Stimulated activated CD8-positive, alpha-beta memory T cell treated with anti-CD3 and anti-CD28 coated beads, Interleukin-12 subunit alpha, Interleukin-12 subunit beta, amount 100 ng/mL, for 24 hours (primary cell): Measurements from ENCODE around the gene MANBA.
"Not testable (repeated sequence)": the region's sequence is repeated elsewhere in the genome, so short reads cannot be mapped to it uniquely, and the experiment has no call there.

Experiments
- DNase-seq: peaks from one replicate; pipeline ENCODE4 v3.0.0-alpha.2; 2020; ENCODE audit errors: extremely low read depth

The MANBA gene

DNA sequence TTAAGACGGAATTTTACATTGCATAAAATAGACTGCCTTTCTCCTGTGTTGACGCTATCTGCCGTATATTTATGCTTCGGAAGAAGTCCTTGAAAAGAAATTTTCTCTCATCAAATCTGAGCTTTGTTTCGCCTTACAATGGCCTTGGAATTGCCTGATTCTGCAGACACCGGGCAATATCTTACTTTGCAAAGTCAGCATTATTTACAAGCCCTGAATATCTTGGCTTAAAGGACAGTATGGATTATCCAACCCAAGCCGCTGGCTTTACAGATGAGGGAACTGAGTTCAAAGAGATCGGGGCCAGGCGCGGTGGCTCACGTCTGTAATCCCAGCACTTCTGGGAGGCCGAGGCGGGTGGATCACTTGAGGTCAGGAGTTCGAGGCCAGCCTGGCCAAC lies 1.1 kb upstream of the MANBA start:
- no peak for DNase-seq

DNA sequence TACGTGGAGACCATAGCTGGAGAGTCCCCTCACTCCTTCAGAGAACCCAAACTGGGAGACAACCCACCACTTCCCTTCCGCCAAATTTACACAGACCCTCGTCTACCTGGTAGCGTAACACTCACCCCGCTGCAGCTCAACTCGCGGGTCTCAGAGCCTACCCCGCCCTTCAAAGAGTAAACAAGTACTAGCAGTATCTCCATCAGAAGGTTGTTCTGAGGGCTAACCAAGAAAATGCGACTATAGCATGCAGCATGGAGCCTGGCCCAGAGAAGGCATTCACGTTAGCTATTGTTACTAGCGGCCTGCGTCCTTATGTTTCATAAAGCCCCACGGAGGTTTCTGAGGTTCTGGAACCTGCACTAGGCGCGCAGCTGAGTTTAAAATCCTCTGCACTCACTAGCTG lies 531 bp upstream of the MANBA start:
- no peak for DNase-seq

- DNase-seq = no peak
Observed at GRCh38 chr4:102759831-102760644, 730 bp downstream of the MANBA start.

DNA sequence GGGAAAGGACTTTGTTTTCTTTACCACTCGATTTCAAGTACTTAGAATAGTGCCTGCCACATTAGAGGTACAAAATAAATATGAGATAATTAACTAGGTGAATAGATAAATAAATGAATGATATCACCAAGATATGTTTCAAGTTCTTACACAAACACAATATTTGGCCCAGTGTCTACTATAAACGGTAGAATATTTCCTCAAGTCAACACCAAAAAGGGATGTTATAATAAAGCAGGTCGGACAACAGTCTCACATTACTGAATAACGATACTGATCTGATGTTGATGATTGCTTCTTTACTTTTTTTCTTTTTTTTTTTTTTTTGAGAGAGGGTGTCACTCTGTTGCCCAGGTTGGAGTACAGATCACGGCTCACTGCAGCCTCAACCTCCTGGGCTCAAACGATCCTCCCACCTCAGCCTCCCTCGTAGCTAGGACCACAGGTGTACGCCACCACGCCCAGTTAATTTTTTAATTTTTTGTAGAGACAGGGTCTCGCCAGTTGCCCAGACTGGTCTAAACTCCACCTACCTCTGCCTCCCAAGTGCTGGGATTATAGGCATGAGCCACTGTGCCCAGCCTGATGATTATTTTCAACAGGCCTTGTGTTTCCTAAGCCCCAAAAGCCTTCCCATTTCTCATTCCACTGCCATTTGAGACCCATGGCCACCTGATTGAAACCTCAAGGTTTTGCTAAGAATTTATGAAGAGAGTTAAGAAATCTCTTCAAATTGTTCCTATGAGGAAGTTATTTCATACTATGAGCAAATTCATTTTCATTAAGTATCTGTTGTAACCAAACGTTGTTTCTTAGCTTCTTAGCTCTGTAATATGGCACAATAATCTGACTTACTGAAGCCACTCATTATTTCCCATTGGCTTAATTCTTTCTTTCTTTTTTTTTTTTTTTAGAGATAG lies 2.3 kb downstream of the MANBA start:
- DNase-seq = no peak

- no peak for DNase-seq
Observed at GRCh38 chr4:102757681-102758080, 3.1 kb downstream of the MANBA start.

GRCh38 chr4:102754044-102754443 lies 6.7 kb downstream of the MANBA start:
- DNase-seq = no peak

- DNase-seq = no peak
Observed at GRCh38 chr4:102751941-102752340, 8.8 kb downstream of the MANBA start.

DNA sequence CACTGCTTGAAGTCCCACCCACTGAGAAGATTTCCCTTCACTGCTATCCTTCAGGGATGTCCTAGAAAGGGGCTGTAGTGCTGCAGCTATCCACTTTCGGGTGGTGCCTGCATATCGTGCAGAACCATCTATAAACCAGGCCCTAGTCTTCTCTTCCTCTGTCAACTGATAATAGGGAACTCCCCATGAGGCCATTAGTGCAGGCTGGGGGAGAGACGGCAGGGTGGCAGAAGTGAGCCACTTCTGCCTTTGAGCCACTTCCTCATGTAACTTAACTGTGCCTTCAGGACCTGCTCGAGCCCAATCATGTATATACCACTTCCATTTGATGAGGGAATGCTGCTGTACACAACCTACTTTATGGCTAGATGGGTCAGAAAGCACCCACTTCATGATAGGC lies 17.4 kb downstream of the MANBA start:
- not testable (repeated sequence) for DNase-seq

DNA sequence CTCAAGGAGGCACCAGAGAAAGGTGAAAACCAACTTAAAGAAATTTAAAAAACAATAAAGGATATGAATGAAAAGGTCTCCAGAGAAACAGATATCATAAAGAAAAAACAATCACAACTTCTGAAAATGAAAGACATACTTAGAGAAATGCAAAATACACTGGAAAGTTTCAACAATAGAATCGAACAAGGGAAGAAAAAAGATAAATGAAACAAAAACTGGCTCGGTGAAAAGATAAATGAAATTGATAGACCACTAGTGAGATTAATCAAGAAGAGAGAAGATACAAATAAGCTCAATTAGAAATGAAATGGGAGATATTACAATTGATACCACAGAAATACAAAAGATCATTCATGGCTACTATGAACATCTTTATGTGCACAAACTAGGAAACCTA lies 22.0 kb downstream of the MANBA start:
- DNase-seq = not testable (repeated sequence)

GRCh38 chr4:102736636-102737549 lies 23.9 kb downstream of the MANBA start:
- DNase-seq = no peak

DNA sequence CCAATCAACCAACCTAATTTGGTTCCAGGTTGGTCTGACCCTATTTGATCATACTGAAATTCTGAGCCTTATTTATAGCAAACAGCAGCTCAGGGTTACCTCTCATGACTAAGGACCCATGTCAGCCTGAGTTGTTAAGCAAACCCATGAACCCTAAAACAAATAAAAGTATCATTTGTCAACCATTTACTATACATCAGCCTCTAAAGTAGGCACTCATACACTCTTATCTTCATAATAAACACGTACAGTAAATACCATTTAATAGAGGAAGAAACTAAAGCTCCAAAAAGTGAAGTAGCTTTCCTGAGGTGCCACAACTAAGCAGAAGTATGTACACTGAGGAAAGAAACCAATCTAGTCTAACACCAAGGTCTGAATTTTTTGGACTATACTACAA lies 25.2 kb downstream of the MANBA start:
- no peak for DNase-seq

GRCh38 chr4:102734591-102735385 lies 26.0 kb downstream of the MANBA start:
- no peak for DNase-seq

DNA sequence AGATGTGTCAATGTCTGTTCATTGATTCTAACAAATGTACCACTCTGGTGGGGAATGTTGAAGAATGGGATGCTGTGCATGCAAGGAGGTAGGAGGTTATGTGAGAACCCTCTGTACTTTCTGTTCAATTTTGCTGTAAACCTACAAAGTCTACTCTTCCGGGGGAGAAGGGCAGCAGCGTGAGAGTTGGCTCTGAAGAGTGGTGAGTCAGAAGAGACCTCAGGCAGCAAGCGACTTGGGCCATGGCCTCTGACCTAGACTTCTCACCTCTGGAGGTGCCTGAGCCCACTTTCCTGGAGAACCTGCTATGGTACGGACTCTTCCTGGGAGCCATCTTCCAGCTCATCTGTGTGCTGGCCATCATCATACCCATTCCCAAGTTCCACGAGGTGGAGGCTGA lies 26.7 kb downstream of the MANBA start:
- DNase-seq = no peak

- DNase-seq = no peak
Observed at GRCh38 chr4:102733084-102733483, 27.7 kb downstream of the MANBA start.

DNA sequence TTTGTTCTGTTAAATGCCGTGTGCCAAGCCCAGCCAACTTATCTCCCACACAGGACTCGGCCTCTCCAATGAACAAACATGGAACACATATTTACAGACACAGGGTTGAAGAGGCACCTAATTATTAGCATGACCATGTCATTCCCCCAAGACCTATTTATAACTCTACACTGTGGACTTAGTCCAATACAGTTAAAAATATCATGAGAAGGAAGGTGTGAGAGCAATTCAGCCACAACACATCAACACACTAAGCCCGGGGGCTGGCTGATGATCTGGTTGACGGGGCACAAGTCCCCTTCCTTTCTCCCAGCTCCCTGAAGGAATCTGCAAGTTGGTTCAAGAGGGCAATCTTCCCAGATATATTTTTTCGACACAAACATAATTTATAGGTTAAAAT lies 28.1 kb downstream of the MANBA start:
- DNase-seq = no peak

DNA sequence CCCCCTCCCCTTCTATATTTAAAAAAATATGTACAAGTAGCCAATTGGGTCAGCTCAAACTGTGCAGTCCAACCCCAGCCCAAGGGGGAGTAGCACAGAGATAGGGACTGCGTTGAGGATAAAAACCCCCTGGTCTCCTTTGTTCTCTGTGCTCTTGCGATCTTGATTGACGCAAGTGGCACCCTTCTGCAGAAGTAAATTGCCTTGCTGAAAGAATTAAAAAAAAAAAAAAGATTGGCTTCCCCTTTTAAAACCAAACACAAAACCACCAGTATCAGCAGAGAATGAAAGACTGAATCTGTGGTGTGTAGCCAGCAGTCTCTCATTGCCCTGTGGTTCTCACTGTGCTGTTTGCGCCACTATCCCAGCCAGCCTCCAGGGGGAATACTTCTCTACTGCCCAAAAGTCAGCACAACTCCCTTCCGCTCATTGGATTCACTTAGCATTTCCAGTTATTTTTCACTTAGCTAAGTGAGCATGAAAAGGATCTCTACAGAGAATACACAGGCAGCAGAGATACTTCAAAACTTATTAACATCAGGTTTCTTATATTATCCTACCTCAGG lies 29.7 kb downstream of the MANBA start:
- no peak for DNase-seq

GRCh38 chr4:102729486-102729885 lies 31.3 kb downstream of the MANBA start:
- DNase-seq = not testable (repeated sequence)

- DNase-seq = not testable (repeated sequence)
Observed at GRCh38 chr4:102726919-102727318, 33.8 kb downstream of the MANBA start.

DNA sequence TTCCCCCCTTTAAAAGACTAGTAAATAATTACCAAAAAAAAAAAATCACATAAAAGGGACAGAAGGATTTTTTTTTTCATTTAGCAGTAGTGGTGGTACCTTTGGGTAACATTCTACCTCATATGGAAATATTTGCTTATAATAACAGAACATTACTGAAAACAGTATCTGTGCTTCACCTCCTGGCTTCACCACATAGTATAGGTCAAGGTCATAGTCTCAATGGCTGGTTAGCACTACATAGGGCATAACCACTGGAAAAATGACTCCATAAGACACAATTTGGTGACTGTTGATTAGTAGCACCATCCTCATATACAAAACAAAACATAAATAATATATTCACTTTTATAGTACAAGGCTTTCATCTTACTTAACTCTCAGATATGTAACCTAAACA lies 34.7 kb downstream of the MANBA start:
- no peak for DNase-seq

DNA sequence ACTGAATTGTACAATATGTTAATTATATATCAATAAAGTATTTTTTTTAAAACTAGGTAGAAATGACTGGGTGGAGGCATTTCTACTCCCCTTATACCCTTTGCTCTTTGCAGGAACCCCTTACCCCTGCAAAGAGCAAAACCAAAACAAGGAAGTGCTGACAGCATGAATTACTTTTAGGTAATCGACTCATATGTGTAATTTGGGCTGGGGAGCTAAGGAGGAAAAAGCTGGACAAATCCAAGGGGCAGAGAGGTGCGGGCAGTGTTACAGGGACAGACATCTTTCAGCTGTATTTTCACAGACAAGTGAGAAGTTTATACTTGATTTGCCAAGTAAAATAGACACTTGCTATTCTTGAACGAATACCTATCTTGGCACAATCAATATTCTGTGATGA lies 35.5 kb downstream of the MANBA start:
- no peak for DNase-seq

DNA sequence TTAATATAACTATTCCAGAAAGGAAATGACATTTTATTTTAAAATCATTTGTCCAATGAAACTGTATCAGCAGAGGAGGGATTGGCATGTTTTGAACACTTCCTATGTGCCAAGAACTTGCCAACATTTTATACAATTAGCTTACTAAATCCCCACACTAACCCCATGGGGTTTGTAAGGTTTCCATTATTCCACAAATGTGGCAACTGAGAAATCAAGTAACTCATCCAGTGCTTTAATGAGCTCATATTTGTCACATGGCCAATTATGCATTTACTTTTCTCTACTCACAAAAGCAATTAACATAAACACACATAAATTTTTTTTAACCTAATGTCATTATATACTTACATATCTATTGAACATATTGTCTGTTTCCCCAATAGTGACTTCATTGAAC lies 37.3 kb downstream of the MANBA start:
- no peak for DNase-seq
